NCI-H2171 (cell line): ENCODE data around the gene TRIM34.
"Not testable (repeated sequence)": the region's sequence is repeated elsewhere in the genome, so short reads cannot be mapped to it uniquely, and the experiment has no call there.

Source experiments
- DNase-seq: peaks from one replicate; lab custom pipeline; 2025; lab: John Stamatoyannopoulos, UW

Gene TRIM34

GRCh38 chr11:5621580-5621979 lies 3.2 kb upstream of the TRIM34 start:
- DNase-seq: no peak

- no peak for DNase-seq
Measured at GRCh38 chr11:5622802-5623201, 2.0 kb upstream of the TRIM34 start.

GRCh38 chr11:5625281-5625680 lies 480 bp downstream of the TRIM34 start:
- DNase-seq: no peak

- no peak for DNase-seq
Measured at GRCh38 chr11:5626196-5626595, 1.4 kb downstream of the TRIM34 start.

GRCh38 chr11:5631417-5631816 lies 6.6 kb downstream of the TRIM34 start:
- no peak for DNase-seq

DNA sequence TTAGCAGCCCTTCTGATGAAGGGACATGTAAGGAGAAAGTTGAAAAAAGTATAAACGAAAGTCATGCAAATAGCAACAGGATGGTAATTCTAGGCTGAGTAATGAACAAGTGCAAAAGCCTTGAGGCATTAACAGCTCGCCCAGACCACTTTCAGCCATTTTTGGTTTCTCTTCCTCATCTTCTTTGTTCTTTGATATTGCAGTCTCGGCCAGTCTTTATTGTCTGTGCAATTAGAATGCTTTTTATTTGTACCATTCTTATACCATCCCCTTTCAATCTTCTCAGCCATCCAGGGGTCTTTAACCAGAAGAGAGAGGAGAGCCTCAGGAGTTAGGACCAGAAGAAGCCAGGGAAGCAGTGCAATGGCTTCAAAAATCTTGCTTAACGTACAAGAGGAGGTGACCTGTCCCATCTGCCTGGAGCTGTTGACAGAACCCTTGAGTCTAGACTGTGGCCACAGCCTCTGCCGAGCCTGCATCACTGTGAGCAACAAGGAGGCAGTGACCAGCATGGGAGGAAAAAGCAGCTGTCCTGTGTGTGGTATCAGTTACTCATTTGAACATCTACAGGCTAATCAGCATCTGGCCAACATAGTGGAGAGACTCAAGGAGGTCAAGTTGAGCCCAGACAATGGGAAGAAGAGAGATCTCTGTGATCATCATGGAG lies 7.3 kb downstream of the TRIM34 start:
- DNase-seq: no peak

DNA sequence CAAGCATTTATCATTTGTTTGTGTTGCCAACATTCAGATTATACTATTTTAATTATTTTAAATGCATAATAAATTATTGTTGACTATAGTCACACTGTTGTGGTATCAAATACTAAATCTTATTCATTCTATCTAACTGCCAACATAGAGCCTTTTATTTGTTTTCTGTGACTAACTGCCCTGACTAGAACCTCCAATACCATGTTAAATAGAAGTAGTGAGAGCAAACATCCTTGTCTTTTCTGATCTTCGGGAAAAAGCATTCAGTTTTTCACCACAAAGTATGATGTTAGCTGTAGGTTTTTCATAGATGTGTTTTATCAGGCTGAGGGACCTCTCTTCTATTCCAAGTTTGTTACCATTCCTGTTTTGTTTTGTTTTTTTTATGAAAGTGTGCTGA lies 15.2 kb downstream of the TRIM34 start:
- no peak for DNase-seq

- no peak for DNase-seq
Measured at GRCh38 chr11:5643585-5643984, 18.8 kb downstream of the TRIM34 start.

- no peak for DNase-seq
Measured at GRCh38 chr11:5646139-5646538, 21.3 kb downstream of the TRIM34 start.

DNA sequence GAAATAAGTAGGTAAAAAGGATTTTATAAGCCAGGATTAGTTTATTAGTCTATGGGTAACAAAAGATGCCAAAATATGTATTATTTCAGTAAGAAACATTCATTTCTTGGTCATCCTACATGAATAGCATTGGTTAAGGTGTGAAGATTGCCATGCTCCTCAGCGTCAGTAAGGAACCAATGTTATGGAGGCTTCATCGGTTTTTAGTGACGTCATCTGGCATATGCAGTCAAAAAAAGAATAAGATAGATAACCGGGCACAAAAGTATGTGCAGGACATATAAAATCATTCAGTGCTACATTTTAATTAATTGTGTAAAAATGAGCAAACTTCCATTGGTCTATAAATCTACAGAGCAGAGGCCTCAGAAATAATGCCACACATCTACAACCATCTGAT lies 30.7 kb downstream of the TRIM34 start:
- no peak for DNase-seq

DNA sequence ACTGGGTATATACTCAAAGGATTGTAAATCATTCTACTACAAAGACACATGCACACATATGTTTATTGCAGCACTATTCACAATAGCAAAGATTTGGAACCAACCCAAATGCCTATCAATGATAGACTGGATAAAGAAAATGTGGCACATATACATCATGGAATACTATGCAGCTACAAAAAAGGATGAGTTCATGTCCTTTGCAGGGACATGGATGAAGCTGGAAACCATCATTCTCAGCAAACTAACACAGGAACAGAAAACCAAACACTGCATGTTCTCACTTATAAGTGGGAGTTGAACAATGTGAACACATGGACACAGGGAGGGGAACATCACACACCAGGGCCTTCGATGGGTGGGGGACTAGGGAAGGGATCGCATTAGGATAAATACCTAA lies 32.2 kb downstream of the TRIM34 start:
- DNase-seq: not testable (repeated sequence)

GRCh38 chr11:5658318-5658717 lies 33.5 kb downstream of the TRIM34 start:
- no peak for DNase-seq

- DNase-seq: no peak
Measured at GRCh38 chr11:5663511-5663910, 38.7 kb downstream of the TRIM34 start.

DNA sequence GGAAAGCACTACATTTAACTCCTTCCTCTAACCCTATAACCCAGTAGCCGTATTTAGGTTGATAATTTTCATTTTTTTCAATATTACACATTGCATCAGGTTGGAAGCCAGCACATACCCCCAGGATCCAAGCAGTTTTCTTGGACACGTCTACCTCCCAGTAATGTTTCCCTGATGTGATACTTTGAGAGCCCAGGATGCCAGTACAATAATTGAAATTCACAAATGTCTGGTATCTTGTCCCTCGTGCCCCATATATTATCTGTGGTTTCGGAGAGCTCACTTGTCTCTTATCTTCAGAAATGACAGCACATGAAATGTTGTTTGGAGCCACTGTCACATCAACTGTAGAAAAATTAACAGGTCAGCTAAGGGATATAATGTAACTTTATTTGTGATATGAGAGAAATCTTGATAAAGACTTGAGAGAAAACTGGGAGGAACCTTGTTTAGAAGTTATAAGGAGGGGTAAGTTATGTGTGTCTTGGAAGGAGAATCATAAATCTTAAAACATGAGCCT lies 40.3 kb downstream of the TRIM34 start:
- DNase-seq: no peak

- no peak for DNase-seq
Measured at GRCh38 chr11:5665746-5666401, 41.1 kb downstream of the TRIM34 start.

GRCh38 chr11:5666402-5666793 lies 41.6 kb downstream of the TRIM34 start:
- DNase-seq: no peak

DNA sequence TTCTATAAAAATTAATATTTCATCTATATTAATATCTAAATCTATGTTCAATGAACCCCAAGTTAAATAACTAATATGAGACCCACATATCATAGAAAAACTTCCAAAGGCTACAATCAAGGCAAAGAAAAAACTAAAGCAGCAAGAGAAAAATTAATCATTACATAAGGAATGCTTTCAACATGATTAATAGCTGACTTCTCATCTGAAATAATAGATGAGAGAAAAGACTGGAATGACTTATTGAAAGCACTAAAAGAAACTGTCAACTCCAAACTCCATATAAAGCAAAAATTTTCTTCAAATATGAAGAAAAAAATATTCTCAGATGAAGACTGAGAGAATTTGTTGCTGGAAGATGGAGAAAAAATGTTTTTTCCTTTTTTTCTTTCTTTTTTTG lies 47.0 kb downstream of the TRIM34 start:
- no peak for DNase-seq

DNA sequence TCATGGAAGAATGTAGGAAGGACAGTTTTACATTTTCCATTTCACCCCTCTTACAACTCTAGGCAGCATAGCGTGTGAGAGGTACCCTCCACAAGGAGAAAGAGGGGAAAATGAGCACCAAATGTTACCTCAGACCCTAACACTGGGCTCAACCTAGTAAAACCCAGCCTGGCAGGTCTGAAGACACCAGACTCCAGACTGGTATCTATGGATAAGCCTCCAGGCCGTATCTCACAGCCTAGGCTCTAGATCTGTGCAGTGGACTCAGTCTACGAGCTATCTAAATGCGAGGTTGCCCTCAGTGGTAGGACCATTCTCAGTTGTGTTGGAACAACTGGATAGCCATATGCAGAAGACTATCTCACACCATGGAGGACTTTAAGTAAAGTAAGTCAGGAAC lies 49.6 kb downstream of the TRIM34 start:
- DNase-seq: no peak

DNA sequence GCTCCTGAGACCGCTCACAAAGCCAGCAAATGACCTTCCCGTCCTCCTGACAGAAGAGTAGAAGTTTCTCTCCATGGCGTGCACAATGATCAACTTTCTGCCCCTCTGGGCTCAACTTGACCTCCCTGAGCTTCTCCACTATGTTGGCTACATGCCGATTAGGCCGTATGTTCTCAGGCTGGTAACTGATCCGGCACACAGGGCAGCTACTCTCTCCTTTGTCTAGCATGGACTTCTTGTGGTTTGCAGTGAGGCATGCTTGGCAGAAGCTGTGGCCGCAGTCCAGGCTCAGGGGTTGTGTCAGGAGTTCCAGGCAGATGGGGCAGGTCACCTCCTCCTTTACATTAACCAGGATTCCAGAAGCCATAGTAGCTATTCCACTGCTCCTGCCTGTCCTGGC lies 55.0 kb downstream of the TRIM34 start:
- no peak for DNase-seq

- not testable (repeated sequence) for DNase-seq
Measured at GRCh38 chr11:5682890-5683441, 58.2 kb downstream of the TRIM34 start.

DNA sequence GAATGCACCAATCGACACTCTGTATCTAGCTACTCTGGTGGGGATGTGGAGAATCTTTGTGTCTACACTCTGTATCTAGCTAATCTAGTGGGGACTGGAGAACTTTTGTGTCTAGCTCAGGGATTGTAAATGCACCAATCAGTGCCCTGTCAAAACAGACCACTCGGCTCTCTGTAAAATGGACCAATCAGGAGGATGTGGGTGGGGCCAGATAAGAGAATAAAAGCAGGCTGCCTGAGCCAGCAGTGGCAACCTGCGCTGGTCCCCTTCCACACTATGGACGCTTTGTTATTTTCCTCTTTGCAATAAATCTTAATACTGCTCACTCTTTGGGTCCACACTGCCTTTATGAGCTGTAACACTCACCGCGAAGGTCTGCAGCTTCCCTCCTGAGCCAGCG lies 58.8 kb downstream of the TRIM34 start:
- not testable (repeated sequence) for DNase-seq

DNA sequence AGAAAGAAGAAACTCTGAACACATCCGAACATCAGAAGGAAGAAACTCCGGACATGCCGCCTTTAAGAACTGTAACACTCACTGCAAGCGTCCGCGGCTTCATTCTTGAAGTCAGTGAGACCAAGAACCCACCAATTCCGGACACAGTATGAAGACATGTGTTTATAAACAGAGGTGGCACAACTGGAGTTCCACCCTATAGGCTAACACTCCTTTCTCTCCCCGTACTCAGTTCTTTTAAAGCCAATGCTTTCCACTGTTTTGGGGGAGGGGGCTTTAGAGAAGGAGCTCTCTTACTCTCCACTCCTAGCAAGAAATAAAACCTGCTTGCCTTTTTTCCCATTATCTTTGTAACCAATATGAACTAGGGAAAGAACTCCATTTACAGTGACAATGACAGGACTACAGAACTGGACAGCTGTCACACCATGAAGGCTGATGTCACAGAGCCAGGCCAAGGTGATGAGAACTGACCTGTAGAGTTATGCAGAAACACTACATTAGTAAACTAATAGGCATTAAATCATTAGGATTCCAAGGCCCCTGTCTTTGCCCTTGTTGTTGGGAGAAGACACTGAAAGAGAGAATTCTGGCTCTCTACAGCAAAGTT lies 59.3 kb downstream of the TRIM34 start:
- no peak for DNase-seq
